Measurements from ENCODE around the gene NHLRC2.

- TF ChIP-seq, protein P1, sequence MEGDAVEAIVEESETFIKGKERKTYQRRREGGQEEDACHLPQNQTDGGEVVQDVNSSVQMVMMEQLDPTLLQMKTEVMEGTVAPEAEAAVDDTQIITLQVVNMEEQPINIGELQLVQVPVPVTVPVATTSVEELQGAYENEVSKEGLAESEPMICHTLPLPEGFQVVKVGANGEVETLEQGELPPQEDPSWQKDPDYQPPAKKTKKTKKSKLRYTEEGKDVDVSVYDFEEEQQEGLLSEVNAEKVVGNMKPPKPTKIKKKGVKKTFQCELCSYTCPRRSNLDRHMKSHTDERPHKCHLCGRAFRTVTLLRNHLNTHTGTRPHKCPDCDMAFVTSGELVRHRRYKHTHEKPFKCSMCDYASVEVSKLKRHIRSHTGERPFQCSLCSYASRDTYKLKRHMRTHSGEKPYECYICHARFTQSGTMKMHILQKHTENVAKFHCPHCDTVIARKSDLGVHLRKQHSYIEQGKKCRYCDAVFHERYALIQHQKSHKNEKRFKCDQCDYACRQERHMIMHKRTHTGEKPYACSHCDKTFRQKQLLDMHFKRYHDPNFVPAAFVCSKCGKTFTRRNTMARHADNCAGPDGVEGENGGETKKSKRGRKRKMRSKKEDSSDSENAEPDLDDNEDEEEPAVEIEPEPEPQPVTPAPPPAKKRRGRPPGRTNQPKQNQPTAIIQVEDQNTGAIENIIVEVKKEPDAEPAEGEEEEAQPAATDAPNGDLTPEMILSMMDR (conservative IDR thresholded peaks at IDR 0.05; ENCODE audit: low read depth in 2 of 2) = no peak
- TF ChIP-seq EZH2phosphoT487 (IDR thresholded peaks at IDR 0.05; ENCODE audit: unreplicated experiment) = no peak
- no peak for TF ChIP-seq POLR2AphosphoS5 (IDR thresholded peaks at IDR 0.05; ENCODE audit: low read depth)
- no peak for TF ChIP-seq EZH2 (IDR thresholded peaks at IDR 0.05; ENCODE audit: low read depth, unreplicated experiment)
- TF ChIP-seq CREB1 (CRISPR knock-in tag; IDR thresholded peaks at IDR 0.05; ENCODE audit: low read depth) = no peak
- TF ChIP-seq ETS1 (IDR thresholded peaks at IDR 0.05) = no peak
- no peak for TF ChIP-seq REST (IDR thresholded peaks at IDR 0.05; ENCODE audit: unreplicated experiment)
- TF ChIP-seq JUNB (IDR thresholded peaks at IDR 0.05; ENCODE audit: unreplicated experiment) = no peak
These were observed 110.6 kb downstream of the NHLRC2 start for GRCh38 chr10:113965077-113965476.

Measured in GM23338 (cell line).